Brain pericyte (primary cell): ENCODE measurements around the gene ANKRD36B.
"Not testable (repeated sequence)": the region's sequence is repeated elsewhere in the genome, so short reads cannot be mapped to it uniquely, and the experiment has no call there.

ENCODE experiments used
- DNase-seq: peaks from one replicate; pipeline ENCODE4 v3.0.0-alpha.2; 2012; ENCODE audit warnings: low read depth, low spot score

ANKRD36B gene

GRCh38 chr2:97589598-97590510 is at the start of gene ANKRD36B:
Gene ANKRD36B (minus strand): TSS chr2:97589877. CDS start chr2:97589685, 192 bp downstream.
- DNase-seq, result peak; percentile 37

GRCh38 chr2:97626049-97626430 is 36.4 kb upstream of the ANKRD36B start:
- DNase-seq, result not testable (repeated sequence)

GRCh38 chr2:97625354-97626048 is 35.8 kb upstream of the ANKRD36B start:
- not testable (repeated sequence) for DNase-seq

- not testable (repeated sequence) for DNase-seq
Measured at GRCh38 chr2:97622976-97623375, 33.3 kb upstream of the ANKRD36B start.

- DNase-seq, result not testable (repeated sequence)
Measured at GRCh38 chr2:97620492-97620891, 30.8 kb upstream of the ANKRD36B start.

- DNase-seq, result peak; percentile 41
Measured at GRCh38 chr2:97618939-97619827, 29.5 kb upstream of the ANKRD36B start.

GRCh38 chr2:97617911-97618310 is 28.2 kb upstream of the ANKRD36B start:
- DNase-seq, result no peak

GRCh38 chr2:97615746-97616145 is 26.1 kb upstream of the ANKRD36B start:
- DNase-seq, result not testable (repeated sequence)

- DNase-seq, result not testable (repeated sequence)
Measured at GRCh38 chr2:97611895-97612294, 22.2 kb upstream of the ANKRD36B start.

- DNase-seq, result not testable (repeated sequence)
Measured at GRCh38 chr2:97608745-97609144, 19.1 kb upstream of the ANKRD36B start.

- DNase-seq, result not testable (repeated sequence)
Measured at GRCh38 chr2:97605524-97606339, 16.1 kb upstream of the ANKRD36B start.

- DNase-seq, result not testable (repeated sequence)
Measured at GRCh38 chr2:97605109-97605508, 15.4 kb upstream of the ANKRD36B start.

GRCh38 chr2:97601537-97601936 is 11.9 kb upstream of the ANKRD36B start:
- DNase-seq, result not testable (repeated sequence)

GRCh38 chr2:97596180-97596579 is 6.5 kb upstream of the ANKRD36B start:
- DNase-seq, result not testable (repeated sequence)

- not testable (repeated sequence) for DNase-seq
Measured at GRCh38 chr2:97593520-97593919, 3.8 kb upstream of the ANKRD36B start.

- peak; percentile 46 for DNase-seq
Measured at GRCh38 chr2:97590515-97591394, 1.1 kb upstream of the ANKRD36B start.

GRCh38 chr2:97589257-97589597 is 450 bp downstream of the ANKRD36B start:
- not testable (repeated sequence) for DNase-seq

- DNase-seq, result not testable (repeated sequence)
Measured at GRCh38 chr2:97565674-97566073, 24.0 kb downstream of the ANKRD36B start.

GRCh38 chr2:97552406-97552805 is 37.3 kb downstream of the ANKRD36B start:
- not testable (repeated sequence) for DNase-seq

- DNase-seq, result not testable (repeated sequence)
Measured at GRCh38 chr2:97550498-97550897, 39.2 kb downstream of the ANKRD36B start.
